HG03432 (cell line): Measurements from ENCODE around the gene MELTF.
A peak's percentile ranks its signal among the peaks of the same experiment; 100 is the strongest.
"Not testable (repeated sequence)": the region's sequence is repeated elsewhere in the genome, so short reads cannot be mapped to it uniquely, and the experiment has no call there.

ENCODE experiments used
- ATAC-seq: cut with Tn5 transposase; IDR thresholded peaks from one replicate; pipeline ENCODE4 v1.9.1; 2021; ENCODE audit warnings: mild to moderate bottlenecking, moderate library complexity; ENCODE audit not compliant: unreplicated experiment

The MELTF gene

GRCh38 chr3:197029511-197030167 lies at the start of gene MELTF:
Gene MELTF (minus strand): TSS chr3:197029817. CDS start chr3:197029702, 115 bp downstream.
- ATAC-seq: peak; percentile 79

GRCh38 chr3:197076415-197076814 lies 46.8 kb upstream of the MELTF start:
- no peak for ATAC-seq

GRCh38 chr3:197068077-197068476 lies 38.5 kb upstream of the MELTF start:
- ATAC-seq: no peak

- no peak for ATAC-seq
These were observed 35.2 kb upstream of the MELTF start for GRCh38 chr3:197064771-197065170.

GRCh38 chr3:197062446-197062845 lies 32.8 kb upstream of the MELTF start:
- ATAC-seq: no peak

- ATAC-seq: peak; percentile 29
These were observed 22.0 kb upstream of the MELTF start for GRCh38 chr3:197051637-197052036.

GRCh38 chr3:197050511-197050910 lies 20.9 kb upstream of the MELTF start:
- ATAC-seq: peak; percentile 67

GRCh38 chr3:197042539-197042938 lies 12.9 kb upstream of the MELTF start:
- no peak for ATAC-seq

- no peak for ATAC-seq
These were observed 12.4 kb upstream of the MELTF start for GRCh38 chr3:197041875-197042488.

- no peak for ATAC-seq
These were observed 11.0 kb upstream of the MELTF start for GRCh38 chr3:197040658-197041057.

GRCh38 chr3:197038679-197039462 lies 9.3 kb upstream of the MELTF start:
- no peak for ATAC-seq

GRCh38 chr3:197035577-197035976 lies 6.0 kb upstream of the MELTF start:
- ATAC-seq: no peak

- not testable (repeated sequence) for ATAC-seq
These were observed 5.2 kb upstream of the MELTF start for GRCh38 chr3:197034778-197035177.

GRCh38 chr3:197033764-197034163 lies 4.1 kb upstream of the MELTF start:
- not testable (repeated sequence) for ATAC-seq

- no peak for ATAC-seq
These were observed 2.0 kb upstream of the MELTF start for GRCh38 chr3:197031315-197032285.

- ATAC-seq: no peak
These were observed 1.0 kb upstream of the MELTF start for GRCh38 chr3:197030379-197031314.

GRCh38 chr3:197028728-197029510 lies 698 bp downstream of the MELTF start:
- peak; percentile 52 for ATAC-seq

GRCh38 chr3:197027896-197028727 lies 1.5 kb downstream of the MELTF start:
- peak; percentile 2 for ATAC-seq
